B cell (primary cell): ENCODE results near the gene ANGPTL8. TPM values are rescaled to one million over a fixed set of nuclear protein-coding genes. Genes with fewer than 3 reads are reported as not detected.

Experiments
- ATAC-seq: fragments of 200-7000 bp; cut with Tn5 transposase; one replicate; pipeline ENCODE4 v1.10.0; 2021; ENCODE audit warnings: low read depth, mild to moderate bottlenecking, moderate number of reproducible peaks, moderate library complexity
- CTCF ChIA-PET: fragments of 350-600 bp; sonication (Branson Sonifier 250); formaldehyde crosslinking; loops from one replicate; lab custom pipeline; 2021; ENCODE audit warnings: antibody characterized with exemption, inconsistent platforms; lab: Charles Lee
- POLR2A ChIA-PET: fragments of 350-600 bp; sonication (Branson Sonifier 250); formaldehyde crosslinking; loops from one replicate; lab custom pipeline; 2021; ENCODE audit warnings: antibody characterized with exemption; lab: Charles Lee
- DNase-seq: peaks from one replicate; pipeline ENCODE4 v3.0.0; 2013
- H2AFZ ChIP-seq: 2 replicates; pipeline ENCODE4 v1.6.1; 2012; ENCODE audit warnings: mild to moderate bottlenecking, low read depth, low read length; ENCODE audit not compliant: insufficient read depth, poor library complexity, severe bottlenecking
- H3K27ac ChIP-seq, 2 donors: 1 replicate in 1 of 2; 2 replicates in 1 of 2; pipeline ENCODE4 v1.5.1; 2012 to 2013; ENCODE audit warnings: low read length in 2 of 2, mild to moderate bottlenecking in 2 of 2, moderate library complexity in 1 of 2
- H3K27me3 ChIP-seq, 4 experiments: fragments of 200-600 bp in 1 of 4; sonication (generic) in 1 of 4; replicated peaks in 1 of 4; 1 replicate in 2 of 4; 2 replicates in 2 of 4; pipeline versions ENCODE4 v1.6.1 to v1.7.0; 2013 to 2016; ENCODE audit warnings: low read length in 3 of 4, mild to moderate bottlenecking in 2 of 4, mixed read lengths in 1 of 4, moderate library complexity in 1 of 4; ENCODE audit not compliant: insufficient read depth in 4 of 4, control insufficient read depth in 3 of 4; ENCODE audit errors: control extremely low read depth in 1 of 4
- H3K36me3 ChIP-seq, 2 experiments: replicated peaks in 1 of 2; 1 replicate in 1 of 2; 2 replicates in 1 of 2; pipeline versions ENCODE4 v1.6.1 to v1.7.1; 2013; ENCODE audit warnings: low read length in 1 of 2; ENCODE audit not compliant: insufficient read depth in 2 of 2, control insufficient read depth in 1 of 2; ENCODE audit errors: control extremely low read depth in 1 of 2, extremely low read depth in 1 of 2
- H3K4me1 ChIP-seq, 2 donors: fragments of 200-600 bp in 1 of 2; sonication (generic) in 1 of 2; 1 replicate in 1 of 2; 2 replicates in 1 of 2; pipeline versions ENCODE4 v1.5.1 to v1.6.1; 2013 to 2017; ENCODE audit warnings: low read length in 2 of 2; ENCODE audit not compliant: control insufficient read depth in 2 of 2, insufficient read depth in 2 of 2
- H3K4me2 ChIP-seq: replicated peaks from 2 replicates; pipeline ENCODE3; 2012; ENCODE audit warnings: mild to moderate bottlenecking, low read depth, low read length; ENCODE audit not compliant: poor library complexity, severe bottlenecking
- H3K4me3 ChIP-seq, 5 experiments: fragments of 200-600 bp in 1 of 5; sonication (generic) in 1 of 5; 1 replicate in 3 of 5; 2 replicates in 2 of 5; pipeline versions ENCODE4 v1.5.1 to v1.7.0; 2011 to 2016; ENCODE audit warnings: low read length in 4 of 5, mild to moderate bottlenecking in 4 of 5, low read depth in 2 of 5, control low read depth in 1 of 5, moderate library complexity in 1 of 5; ENCODE audit not compliant: insufficient read depth in 1 of 5; ENCODE audit errors: control extremely low read depth in 1 of 5, extremely low read depth in 1 of 5
- H3K79me2 ChIP-seq: fragments of 200-600 bp; sonication (generic); one replicate; pipeline ENCODE4 v1.6.0; 2016; ENCODE audit warnings: low read length; ENCODE audit not compliant: control insufficient read depth, insufficient read depth
- H3K9ac ChIP-seq: fragments of 200-600 bp; sonication (generic); 2 replicates; pipeline ENCODE4 v1.6.1; 2017; ENCODE audit warnings: mild to moderate bottlenecking, low read length, moderate library complexity
- H3K9me3 ChIP-seq, 3 donors: one replicate each; pipeline versions ENCODE4 v1.6.1 to v1.7.1; 2013; ENCODE audit warnings: low read length in 2 of 3; ENCODE audit not compliant: control insufficient read depth in 2 of 3, insufficient read depth in 1 of 3; ENCODE audit errors: control extremely low read depth in 1 of 3
- H4K20me1 ChIP-seq: 2 replicates; pipeline ENCODE4 v1.6.0; 2012; ENCODE audit warnings: mild to moderate bottlenecking, low read length; ENCODE audit not compliant: insufficient read depth, control insufficient read depth, poor library complexity, severe bottlenecking
- H3K27ac Mint-ChIP-seq: one replicate; pipeline ENCODE4 v1.8.0; 2021; ENCODE audit warnings: mixed read lengths
- H3K27me3 Mint-ChIP-seq: one replicate; pipeline ENCODE4 v1.8.0; 2021; ENCODE audit warnings: mixed read lengths
- H3K4me1 Mint-ChIP-seq: one replicate; pipeline ENCODE4 v1.8.0; 2021; ENCODE audit warnings: mixed read lengths
- H3K4me3 Mint-ChIP-seq: one replicate; pipeline ENCODE4 v1.8.0; 2021; ENCODE audit warnings: mixed read lengths
- H3K9me3 Mint-ChIP-seq: one replicate; pipeline ENCODE4 v1.8.0; 2022; ENCODE audit warnings: mixed read lengths; ENCODE audit not compliant: insufficient read depth
- CTCF ChIP-seq: fragments of 200-600 bp; IDR thresholded peaks from one replicate; pipeline ENCODE4 v1.8.0; 2022; ENCODE audit warnings: antibody characterized with exemption, mild to moderate bottlenecking
- EZH2 ChIP-seq: IDR thresholded peaks from 2 replicates; pipeline ENCODE4 v1.6.1; 2012; ENCODE audit warnings: borderline replicate concordance, low read depth, mild to moderate bottlenecking, moderate library complexity, low read length; ENCODE audit not compliant: insufficient read depth, poor library complexity, severe bottlenecking
- WGBS: methylation state at CpG from one replicate; pipeline ENCODE4 v1.1.5; 2013; ENCODE audit warnings: missing lambda C conversion rate; ENCODE audit not compliant: insufficient coverage; 5-methylcytosine and 5-hydroxymethylcytosine counted together
- intact Hi-C: fragments of 100-400 bp; cut with micrococcal nuclease; formaldehyde crosslinking; loops from one replicate; pipeline ENCODE4 v1.10.0; 2022
- polyA plus RNA-seq: library from polyadenylated mRNA; depleted of rRNA; stranded (reverse); fragments of >200 nt; gene quantifications from 2 replicates; pipeline ENCODE4 v1.2.3, GENCODE V29; 2012
- total RNA-seq, 2 donors: library from RNA; stranded (reverse); fragments of 120-200 nt in 1 of 2; gene quantifications; 1 replicate in 1 of 2; 2 replicates in 1 of 2; pipeline versions ENCODE4 v1.2.3 to v1.2.4, GENCODE V29; 2013 to 2022

The ANGPTL8 gene
- total and polyA plus RNA-seq, 2 donors (not counting 1 experiment from before 2014, with no cell fraction given), result not detected

- Mint-ChIP-seq H3K27me3 (peaks cover 3% of the 10 kb centered on the region), H3K27ac (no peak overlapping the region), H3K9me3 (no peaks in the 10 kb centered on the region), H3K4me1 (peaks cover 13% of the 10 kb centered on the region), H3K4me3 (no peak overlapping the region)
- no peaks in the 10 kb centered on the region for H4K20me1 ChIP-seq
- no peak overlapping the region for H2AFZ ChIP-seq
- intact Hi-C loops, result loop anchor here (1.0 to 5.0 kb wide), 3 partner anchors 65 to 260 kb away; no protein-coding TSS in a partner anchor
- H3K27me3 ChIP-seq, result peaks cover 0 to 3% (median 0%) of the 10 kb centered on the region in 4 experiments
- no peak overlapping the region for H3K9ac ChIP-seq
- DNase-seq (no peak), ATAC-seq (no peak)
- no peaks in the 10 kb centered on the region for H3K9me3 ChIP-seq
- 94% methylated on average over 18 of the region's 20 CpGs for WGBS
- peaks cover 4 to 11% of the 10 kb centered on the region in 2 donors for H3K4me1 ChIP-seq
- H3K27ac ChIP-seq, result no peak overlapping the region
- H3K79me2 ChIP-seq, result no peaks in the 10 kb centered on the region
- ChIA-PET POLR2A (no interaction called here), CTCF (interaction anchor here (0.8 to 3.4 kb wide), 7 partner anchors 11 to 167 kb away, joined by 3 to 24 read pairs (median 7); no protein-coding TSS in a partner anchor)
- TF ChIP-seq CTCF, result no peak
- no peak for TF ChIP-seq EZH2
- no peak overlapping the region for H3K4me3 ChIP-seq
- no peaks in the 10 kb centered on the region for H3K36me3 ChIP-seq
- H3K4me2 ChIP-seq, result no peak overlapping the region
Measured at GRCh38 chr19:11202488-11203193, 36.8 kb upstream of the ANGPTL8 start.
